ENCODE measurements around the gene C4B. TPM values are rescaled to one million over a fixed set of nuclear protein-coding genes. Genes with fewer than 3 reads are reported as not detected.

The C4B gene
- total RNA-seq, 3 donors from 2014 or later = 4.9 to 5.3 (median 5.2) TPM

GRCh38 chr6:32084780-32085179 lies 70.2 kb downstream of the C4B start:
- no peak for DNase-seq
- no peak for ATAC-seq
- Mint-ChIP-seq H3K36me3 (ENCODE audit: insufficient read depth) (no peaks in the 10 kb centered on the region), H3K4me1 (ENCODE audit: low read depth) (peaks cover 6% of the 10 kb centered on the region), H3K4me3 (no peak overlapping the region), H3K27me3 (ENCODE audit: low read depth) (peaks cover 35% of the 10 kb centered on the region), H3K9me3 (no peaks in the 10 kb centered on the region)

Other genes with a start within 250 kb of the C4B start
- 1 to 10 TPM; 1.4 TPM for gene VWA7, start 237.5 kb upstream of the C4B start, total RNA-seq
- 100 to 1,000 TPM; 231 to 263 (median 234) TPM for gene VARS1, start 219.0 kb upstream of the C4B start, total RNA-seq
- gene LSM2, start 207.8 kb upstream of the C4B start, total RNA-seq = 100 to 1,000 TPM; 163 to 192 (median 184) TPM
- 1 to 10 TPM; 1.6 to 1.8 (median 1.7) TPM for gene HSPA1L, start 199.5 kb upstream of the C4B start, total RNA-seq
- 10 to 100 TPM; 33.3 to 38.1 (median 34.2) TPM for gene HSPA1A, start 199.3 kb upstream of the C4B start, total RNA-seq
- 10 to 100 TPM; 76.1 to 97.7 (median 93.0) TPM for gene HSPA1B, start 187.1 kb upstream of the C4B start, total RNA-seq
- 10 to 100 TPM; 25.6 to 26.7 (median 26.0) TPM for gene NEU1, start 152.0 kb upstream of the C4B start, total RNA-seq
- gene SLC44A4, start 135.8 kb upstream of the C4B start, total RNA-seq = under 1 TPM; 0.13 to 0.60 (median 0.20) TPM
- gene EHMT2, start 117.1 kb upstream of the C4B start, total RNA-seq = 10 to 100 TPM; 52.8 to 70.9 (median 67.8) TPM
- 1 to 10 TPM; 3.5 to 6.1 (median 5.4) TPM for gene ZBTB12, start 112.7 kb upstream of the C4B start, total RNA-seq
- gene C2, start 87.1 kb upstream of the C4B start, total RNA-seq = 1 to 10 TPM in 1 of 3 donors, under 1 TPM in 2; 0.56 to 1.0 (median 0.95) TPM
- gene CFB, start 68.7 kb upstream of the C4B start, total RNA-seq = 1 to 10 TPM in 2 of 3 donors, under 1 TPM in 1; 0.42 to 1.5 (median 1.4) TPM
- gene NELFE, start 55.8 kb upstream of the C4B start, total RNA-seq = 100 to 1,000 TPM; 107 to 111 (median 109) TPM
- gene SKIC2, start 55.6 kb upstream of the C4B start, total RNA-seq = 100 to 1,000 TPM; 123 to 157 (median 132) TPM
- gene DXO, start 42.7 kb upstream of the C4B start, total RNA-seq = 1 to 10 TPM; 7.1 to 9.0 (median 8.9) TPM
- 1 to 10 TPM; 4.3 to 5.9 (median 5.3) TPM for gene C4A, start 32.7 kb upstream of the C4B start, total RNA-seq
- 1 to 10 TPM in 1 of 3 donors, under 1 TPM in 2; 0.74 to 1.0 (median 0.84) TPM for gene CYP21A2, start 23.6 kb downstream of the C4B start, total RNA-seq
- gene TNXB, start 94.5 kb downstream of the C4B start, total RNA-seq = 1 to 10 TPM; 1.1 to 1.9 (median 1.6) TPM
- gene ATF6B, start 113.5 kb downstream of the C4B start, total RNA-seq = 10 to 100 TPM; 65.2 to 75.2 (median 67.2) TPM
- 1 to 10 TPM; 3.2 to 6.6 (median 4.9) TPM for gene FKBPL, start 115.5 kb downstream of the C4B start, total RNA-seq
- gene PRRT1, start 137.1 kb downstream of the C4B start, total RNA-seq = under 1 TPM; 0.37 to 0.51 (median 0.38) TPM
- 10 to 100 TPM; 18.7 to 27.0 (median 20.2) TPM for gene PPT2, start 139.3 kb downstream of the C4B start, total RNA-seq
- gene EGFL8, start 149.8 kb downstream of the C4B start, total RNA-seq = 1 to 10 TPM; 6.4 to 9.6 (median 9.1) TPM
- gene AGPAT1, start 161.3 kb downstream of the C4B start, total RNA-seq = 10 to 100 TPM; 27.3 to 28.2 (median 28.1) TPM
- 10 to 100 TPM; 40.1 to 49.6 (median 47.1) TPM for gene RNF5, start 163.6 kb downstream of the C4B start, total RNA-seq
- 10 to 100 TPM in 2 of 3 donors, 1 to 10 TPM in 1; 8.9 to 14.7 (median 13.0) TPM for gene AGER, start 169.5 kb downstream of the C4B start, total RNA-seq
- gene PBX2, start 175.4 kb downstream of the C4B start, total RNA-seq = 10 to 100 TPM; 62.2 to 68.2 (median 64.0) TPM
- gene GPSM3, start 177.8 kb downstream of the C4B start, total RNA-seq = 10 to 100 TPM; 37.1 to 47.6 (median 43.4) TPM
- under 1 TPM; 0.40 to 0.58 (median 0.43) TPM for gene NOTCH4, start 209.3 kb downstream of the C4B start, total RNA-seq

Measured in activated T-cell treated with anti-CD3 and anti-CD28 coated beads, Interleukin-2, amount 50 U/mL, for 4 hours (primary cell).